Nephron (organoid): ENCODE data around the gene SYCP2.

Experiments
- H3K27ac Mint-ChIP-seq, 3 experiments: 2 replicates each; pipeline ENCODE4 v1.8.0; 2020; ENCODE audit warnings: mixed read lengths in 3 of 3, mild to moderate bottlenecking in 2 of 3, moderate library complexity in 1 of 3
- H3K27me3 Mint-ChIP-seq: 2 replicates; pipeline ENCODE4 v1.8.0; 2021; ENCODE audit warnings: low read depth, mild to moderate bottlenecking, moderate library complexity, mixed read lengths
- H3K36me3 Mint-ChIP-seq: 2 replicates; pipeline ENCODE4 v1.8.0; 2020; ENCODE audit warnings: low read depth, mixed read lengths
- H3K4me1 Mint-ChIP-seq: 2 replicates; pipeline ENCODE4 v1.8.0; 2020; ENCODE audit warnings: mixed read lengths
- H3K4me3 Mint-ChIP-seq, 3 experiments: 2 replicates each; pipeline ENCODE4 v1.8.0; 2020; ENCODE audit warnings: mild to moderate bottlenecking in 3 of 3, mixed read lengths in 3 of 3, moderate library complexity in 2 of 3
- H3K9me3 Mint-ChIP-seq: 2 replicates; pipeline ENCODE4 v1.8.0; 2020; ENCODE audit warnings: mixed read lengths
- CTCF ChIP-seq, 3 experiments: fragments of 200-600 bp; sonication (generic); IDR thresholded peaks; one replicate each; pipeline ENCODE4 v1.5.0; 2021; ENCODE audit warnings: antibody characterized with exemption in 3 of 3; ENCODE audit not compliant: unreplicated experiment in 3 of 3

Gene SYCP2

DNA sequence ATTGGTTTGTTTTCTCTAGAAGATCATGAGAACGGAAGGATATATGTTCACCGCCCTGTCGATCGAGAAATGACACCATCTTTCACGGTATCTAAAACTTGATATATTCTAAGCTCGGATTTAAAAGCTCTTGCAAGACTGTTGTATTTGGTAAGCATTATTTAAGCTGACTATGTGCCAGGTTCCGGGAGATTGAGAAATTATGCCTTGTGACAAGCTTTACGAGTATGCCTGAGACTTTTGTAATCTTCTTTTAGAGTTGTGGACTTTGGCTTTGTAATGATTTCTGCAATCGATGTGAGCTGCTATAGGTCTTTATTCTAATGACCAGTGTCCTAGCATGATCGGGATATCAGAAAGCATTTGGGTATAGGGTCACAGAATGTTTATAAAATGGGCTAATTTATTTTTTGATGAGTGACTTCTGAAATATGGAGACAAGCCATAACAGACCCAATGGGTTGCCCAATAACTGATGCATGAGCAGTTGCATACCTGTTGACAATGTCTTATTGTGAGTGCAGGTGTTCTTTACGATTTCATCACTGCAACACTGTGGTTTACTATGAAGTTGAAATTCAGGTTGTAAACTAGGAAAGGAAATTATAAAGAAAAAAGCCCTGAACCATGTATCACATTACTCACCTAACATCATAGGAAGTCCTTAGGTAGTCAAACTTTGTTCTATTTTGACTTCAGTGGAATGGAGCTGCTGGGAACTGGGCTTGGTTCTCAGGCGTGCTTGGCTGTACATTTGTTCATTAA lies 38.8 kb upstream of the SYCP2 start:
- no peak for TF ChIP-seq CTCF (IDR thresholded peaks at IDR 0.05; ENCODE audit: unreplicated experiment in 3 of 3)
- peaks cover 21% of the 10 kb centered on the region for H3K4me1 Mint-ChIP-seq
- no peak overlapping the region for H3K27ac Mint-ChIP-seq
- no peaks in the 10 kb centered on the region for H3K36me3 Mint-ChIP-seq
- peaks cover 8% of the 10 kb centered on the region for H3K27me3 Mint-ChIP-seq
- no peak overlapping the region for H3K4me3 Mint-ChIP-seq
- H3K9me3 Mint-ChIP-seq: no peaks in the 10 kb centered on the region

DNA sequence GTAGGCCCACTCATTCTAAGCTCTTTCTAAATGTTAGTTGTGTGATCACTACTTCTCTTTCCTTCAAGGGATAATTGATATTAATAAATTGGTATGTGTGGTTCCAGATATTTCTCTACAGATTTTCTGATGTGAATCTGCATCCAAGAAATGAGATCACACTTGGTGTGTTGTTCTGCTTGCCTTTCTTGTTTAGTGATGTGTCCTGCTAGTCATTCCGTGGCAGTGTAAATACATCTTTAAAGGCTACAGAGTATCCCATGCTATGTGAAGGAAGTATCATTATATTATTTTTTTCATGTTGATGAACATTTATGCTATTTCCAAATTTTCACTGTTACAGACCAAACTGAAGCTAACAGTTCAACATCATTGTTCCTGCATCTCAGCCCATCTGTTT lies 38.0 kb upstream of the SYCP2 start:
- Mint-ChIP-seq H3K4me1 (peaks cover 17% of the 10 kb centered on the region), H3K27ac (no peak overlapping the region), H3K27me3 (peaks cover 8% of the 10 kb centered on the region), H3K4me3 (no peak overlapping the region), H3K36me3 (no peaks in the 10 kb centered on the region), H3K9me3 (no peaks in the 10 kb centered on the region)
- TF ChIP-seq CTCF (IDR thresholded peaks at IDR 0.05; ENCODE audit: unreplicated experiment in 3 of 3): no peak

DNA sequence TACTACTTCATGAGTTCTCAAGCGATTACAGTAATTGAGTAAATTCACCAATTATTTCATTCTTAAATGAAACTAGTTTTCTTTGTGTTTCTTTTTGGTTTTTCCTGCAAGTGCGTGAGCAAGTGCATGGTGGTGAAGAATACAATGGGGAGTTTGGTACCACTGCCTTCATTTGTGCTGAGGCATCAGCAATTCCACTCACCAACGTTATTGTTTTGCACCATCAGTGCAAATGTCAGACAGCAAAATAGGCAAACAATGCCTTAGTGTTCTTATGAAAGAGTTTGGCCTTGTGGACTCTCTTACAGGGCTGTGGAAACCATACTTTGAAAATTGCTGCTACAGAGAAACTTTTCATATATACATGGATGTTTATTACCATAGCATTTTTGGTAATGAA lies 33.0 kb upstream of the SYCP2 start:
- no peaks in the 10 kb centered on the region for H3K4me1 Mint-ChIP-seq

GRCh38 chr20:59962155-59962554 lies 28.7 kb upstream of the SYCP2 start:
- Mint-ChIP-seq H3K27me3 (peaks cover 18% of the 10 kb centered on the region), H3K4me1 (no peaks in the 10 kb centered on the region), H3K4me3 (no peak overlapping the region), H3K9me3 (no peaks in the 10 kb centered on the region), H3K36me3 (no peaks in the 10 kb centered on the region), H3K27ac (no peak overlapping the region)
- TF ChIP-seq CTCF (IDR thresholded peaks at IDR 0.05; ENCODE audit: unreplicated experiment in 3 of 3): no peak

More for the DNA sequence above, 33.0 kb upstream of the SYCP2 start:
- Mint-ChIP-seq H3K9me3 (no peaks in the 10 kb centered on the region), H3K27me3 (peaks cover 6% of the 10 kb centered on the region), H3K27ac (no peak overlapping the region), H3K4me3 (no peak overlapping the region), H3K36me3 (no peaks in the 10 kb centered on the region)
- no peak for TF ChIP-seq CTCF (IDR thresholded peaks at IDR 0.05; ENCODE audit: unreplicated experiment in 3 of 3)

- no peak overlapping the region for H3K4me3 Mint-ChIP-seq
- H3K27me3 Mint-ChIP-seq: peaks cover 18% of the 10 kb centered on the region
- no peaks in the 10 kb centered on the region for H3K36me3 Mint-ChIP-seq
- no peaks in the 10 kb centered on the region for H3K9me3 Mint-ChIP-seq
- H3K27ac Mint-ChIP-seq: no peak overlapping the region
- no peak for TF ChIP-seq CTCF (IDR thresholded peaks at IDR 0.05; ENCODE audit: unreplicated experiment in 3 of 3)
- H3K4me1 Mint-ChIP-seq: no peaks in the 10 kb centered on the region
Measured at GRCh38 chr20:59961423-59961822, 28.0 kb upstream of the SYCP2 start.

DNA sequence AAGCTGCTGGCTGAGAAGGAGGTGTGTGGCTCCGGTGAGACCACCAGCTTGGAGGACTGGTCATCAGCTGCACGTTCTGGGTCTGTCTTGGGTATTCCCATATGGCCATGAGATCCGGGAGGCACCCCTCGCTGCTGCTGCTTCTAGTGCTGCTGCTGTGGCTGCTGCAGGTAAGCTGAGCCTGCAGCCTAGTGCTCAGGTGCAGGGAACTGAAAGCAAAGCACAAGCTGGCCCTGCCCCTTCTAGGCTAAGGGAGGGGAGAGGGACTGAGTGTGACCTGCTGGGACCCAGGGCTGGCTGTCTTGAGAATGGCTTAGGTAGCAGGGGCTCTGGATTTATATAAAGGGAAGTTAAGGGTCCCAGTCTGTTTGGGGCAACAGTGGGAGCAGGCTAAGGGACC lies 25.2 kb upstream of the SYCP2 start:
- Mint-ChIP-seq H3K36me3 (no peaks in the 10 kb centered on the region), H3K27ac (no peak overlapping the region), H3K9me3 (no peaks in the 10 kb centered on the region), H3K27me3 (peaks cover 18% of the 10 kb centered on the region), H3K4me1 (no peaks in the 10 kb centered on the region), H3K4me3 (no peak overlapping the region)
- no peak for TF ChIP-seq CTCF (IDR thresholded peaks at IDR 0.05; ENCODE audit: unreplicated experiment in 3 of 3)
